Stimulated activated CD8-positive, alpha-beta memory T cell treated with anti-CD3 and anti-CD28 coated beads, Interleukin-4, amount 100 ng/mL, for 48 hours (primary cell): Measurements from ENCODE around the gene SDHA.
"Not testable (repeated sequence)": the region's sequence is repeated elsewhere in the genome, so short reads cannot be mapped to it uniquely, and the experiment has no call there.

Source experiments
- DNase-seq: peaks from one replicate; pipeline ENCODE4 v3.0.0-alpha.2; 2020

Gene SDHA

GRCh38 chr5:302416-302815 lies 84.3 kb downstream of the SDHA start:
- not testable (repeated sequence) for DNase-seq

- no peak for DNase-seq
Observed at GRCh38 chr5:302966-303365, 84.8 kb downstream of the SDHA start.

GRCh38 chr5:303741-304140 lies 85.6 kb downstream of the SDHA start:
- not testable (repeated sequence) for DNase-seq

- DNase-seq, result no peak
Observed at GRCh38 chr5:305050-305449, 86.9 kb downstream of the SDHA start.

- DNase-seq, result no peak
Observed at GRCh38 chr5:305459-305858, 87.3 kb downstream of the SDHA start.

GRCh38 chr5:306011-306805 lies 88.1 kb downstream of the SDHA start:
- no peak for DNase-seq
